CD4-positive, alpha-beta T cell treated with Interleukin-4 for 4 hours (primary cell): ENCODE data around the gene ASPA.
"Not testable (repeated sequence)": the region's sequence is repeated elsewhere in the genome, so short reads cannot be mapped to it uniquely, and the experiment has no call there.

Experiments
- DNase-seq: peaks from one replicate; pipeline ENCODE4 v3.0.0-alpha.2; 2020

ASPA gene

DNA sequence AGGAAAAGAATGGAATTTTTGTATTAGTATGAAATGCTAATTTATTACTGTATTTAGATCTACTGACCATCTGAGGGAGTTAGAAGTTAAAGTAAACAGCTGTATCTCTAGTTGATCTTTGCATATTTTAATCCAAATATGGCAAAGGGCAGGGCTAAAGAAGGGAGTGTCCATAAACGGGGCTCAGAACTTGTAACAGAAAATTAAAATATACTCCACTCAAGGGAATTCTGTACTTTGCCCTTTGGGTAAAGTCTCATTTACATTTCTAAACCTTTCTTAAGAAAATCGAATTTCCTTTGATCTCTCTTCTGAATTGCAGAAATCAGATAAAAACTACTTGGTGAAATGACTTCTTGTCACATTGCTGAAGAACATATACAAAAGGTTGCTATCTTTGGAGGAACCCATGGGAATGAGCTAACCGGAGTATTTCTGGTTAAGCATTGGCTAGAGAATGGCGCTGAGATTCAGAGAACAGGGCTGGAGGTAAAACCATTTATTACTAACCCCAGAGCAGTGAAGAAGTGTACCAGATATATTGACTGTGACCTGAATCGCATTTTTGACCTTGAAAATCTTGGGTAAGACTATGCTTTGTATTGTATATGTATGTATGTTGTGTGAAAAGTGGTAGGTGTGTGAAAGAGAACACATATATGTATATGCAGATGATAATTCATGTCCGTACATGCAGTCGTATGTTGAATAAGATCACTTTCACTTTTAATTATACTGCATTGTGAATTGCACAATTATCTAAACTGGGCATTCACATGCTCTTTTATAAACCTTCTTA, at the start of gene ASPA:
TSS of gene ASPA (plus strand) at position 186 of the 799 bp plus-strand sequence. CDS start at position 349, 163 bp downstream.
- DNase-seq: no peak

DNA sequence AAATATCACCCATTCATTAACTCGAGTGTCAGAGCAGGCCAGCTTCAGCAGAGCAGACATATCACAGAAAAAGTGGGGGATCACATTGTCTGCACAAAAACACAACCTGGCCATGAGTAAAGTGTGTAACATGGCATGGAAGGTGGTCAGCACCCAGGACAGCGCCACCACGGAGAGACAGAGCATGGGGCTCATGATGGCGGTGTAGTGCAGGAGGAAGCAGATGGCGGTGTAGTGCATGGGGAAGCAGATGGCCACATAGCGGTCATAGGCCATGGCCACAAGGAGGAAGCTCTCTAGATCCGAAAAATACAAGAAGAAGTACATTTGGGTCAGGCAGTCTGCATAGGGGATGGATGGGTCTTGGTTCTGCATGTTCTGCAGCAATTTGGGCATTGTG, 42.6 kb upstream of the ASPA start:
- DNase-seq: peak; percentile 10

DNA sequence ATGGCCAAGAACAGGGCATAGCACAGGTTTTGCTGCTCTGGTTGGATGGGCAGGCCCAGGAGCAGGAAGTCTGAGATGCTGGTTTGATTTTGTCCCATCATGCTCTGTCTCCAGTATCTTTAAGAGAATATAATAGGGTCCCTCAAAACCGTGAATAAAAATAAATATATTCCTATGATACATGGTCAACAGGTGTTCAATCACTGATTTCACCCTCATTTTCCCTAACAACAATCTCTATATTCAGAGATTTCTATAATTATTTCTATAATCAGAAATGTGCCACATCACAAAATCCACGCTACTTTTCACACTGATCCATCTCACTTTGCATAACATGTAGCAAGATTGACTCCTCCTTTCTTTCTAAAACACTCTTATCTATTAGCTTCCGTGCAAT, 42.1 kb upstream of the ASPA start, which contains the start of gene OR1E2:
TSS of gene OR1E2 (minus strand) at position 101 of the 400 bp plus-strand sequence. CDS start at position 101, 0 bp downstream.
- no peak for DNase-seq

DNA sequence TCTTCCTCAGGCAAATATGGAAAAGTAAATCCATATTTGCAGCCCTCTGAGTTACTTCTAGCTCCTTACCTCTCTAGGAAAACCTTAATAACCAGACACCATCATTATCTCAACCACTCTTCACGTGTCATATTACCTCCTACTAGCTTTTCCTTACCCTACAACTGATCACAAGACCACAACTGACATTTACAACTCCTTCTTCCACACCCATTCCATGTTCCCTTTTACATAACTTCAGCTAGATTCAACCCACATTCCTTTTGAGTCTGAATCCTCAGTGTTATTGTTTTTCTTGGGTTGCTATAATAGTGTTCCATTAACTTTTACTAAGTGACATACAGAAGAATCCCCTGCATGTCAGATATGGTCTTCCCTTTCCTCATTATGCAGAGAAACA, 37.4 kb upstream of the ASPA start:
- no peak for DNase-seq

DNA sequence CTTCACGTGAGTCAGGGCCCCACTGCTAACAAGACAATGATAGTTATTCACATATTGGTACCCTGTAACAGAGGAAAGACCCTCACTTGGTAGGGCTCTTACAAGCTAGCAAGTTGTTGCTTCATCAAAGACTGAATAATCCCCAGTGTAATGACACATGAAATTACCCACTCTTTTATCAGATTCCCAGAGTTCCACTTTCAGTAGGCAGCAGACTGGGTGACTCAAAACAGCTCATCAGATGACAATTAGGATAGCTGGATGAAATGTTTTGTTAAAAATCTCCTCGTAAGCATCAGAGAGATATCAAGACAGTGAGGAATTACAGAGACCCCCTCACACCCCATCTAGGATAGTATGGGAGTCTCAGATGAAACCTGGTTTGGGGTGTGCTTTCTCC, 35.3 kb upstream of the ASPA start:
- DNase-seq: no peak

DNA sequence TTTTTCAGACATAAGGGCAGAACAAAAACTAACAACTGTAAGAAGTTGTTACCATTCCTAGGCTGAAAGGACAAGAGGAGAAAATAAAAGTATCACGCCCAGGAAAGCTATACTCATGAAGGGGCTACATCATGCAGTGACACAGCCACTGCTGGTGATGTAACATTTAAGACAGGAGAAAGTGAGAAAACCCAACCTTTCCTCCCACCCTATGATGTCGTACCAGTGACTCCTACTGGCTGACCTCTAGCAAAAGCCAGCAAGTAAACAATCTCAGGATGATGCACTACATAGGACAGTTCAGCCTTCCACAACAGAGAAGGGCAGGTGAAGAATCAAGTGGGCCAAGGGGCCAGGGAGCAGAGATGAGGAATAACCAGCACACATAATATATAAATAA, 28.2 kb upstream of the ASPA start:
- DNase-seq: no peak

DNA sequence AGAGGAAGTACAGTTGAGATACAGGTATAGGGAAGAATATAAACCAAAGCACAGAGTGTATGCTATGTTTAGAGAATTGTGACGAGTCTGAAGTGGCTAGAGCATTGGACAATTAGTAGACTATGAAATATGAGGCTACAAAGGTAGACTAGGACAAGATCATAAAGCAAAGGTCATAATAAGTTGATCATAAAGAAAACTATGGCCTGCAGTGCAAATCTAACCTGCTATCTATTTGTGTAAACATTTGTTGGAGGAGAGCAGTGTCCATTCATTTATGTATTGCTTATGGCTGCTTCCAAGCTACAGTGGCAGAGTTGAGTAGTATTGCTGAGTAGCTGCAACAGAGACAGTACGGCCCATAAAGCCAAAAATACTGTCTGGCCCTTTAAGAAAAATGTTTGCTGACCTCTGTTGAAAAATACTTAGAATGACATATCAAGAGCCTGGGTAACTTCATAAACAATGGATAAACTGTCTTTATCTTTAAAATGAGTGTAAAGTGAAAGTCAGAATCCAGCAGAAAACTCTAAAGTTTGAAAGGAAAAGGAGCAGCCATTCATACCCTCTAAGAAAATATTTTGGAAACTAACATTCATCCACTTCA, 27.6 kb upstream of the ASPA start:
- DNase-seq: no peak

DNA sequence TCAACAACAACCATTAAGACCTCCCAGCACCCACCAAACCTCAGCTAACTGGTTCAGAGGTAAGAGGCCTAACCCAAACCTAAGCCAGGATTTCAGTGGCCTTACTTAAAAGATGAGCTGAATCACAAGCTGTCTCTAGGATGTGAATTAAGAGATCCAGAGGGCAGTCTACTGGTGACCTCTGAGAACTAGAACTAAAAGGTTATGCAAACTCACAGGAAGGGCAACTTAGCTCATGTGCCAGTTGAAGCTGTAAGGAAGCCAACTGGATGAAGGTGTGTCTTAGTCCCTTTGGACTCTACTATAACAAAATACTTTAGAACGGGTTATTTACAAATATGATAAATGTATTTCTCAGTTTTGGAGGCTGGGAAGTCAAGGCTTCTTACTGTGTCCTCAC, 9.4 kb upstream of the ASPA start:
- not testable (repeated sequence) for DNase-seq

DNA sequence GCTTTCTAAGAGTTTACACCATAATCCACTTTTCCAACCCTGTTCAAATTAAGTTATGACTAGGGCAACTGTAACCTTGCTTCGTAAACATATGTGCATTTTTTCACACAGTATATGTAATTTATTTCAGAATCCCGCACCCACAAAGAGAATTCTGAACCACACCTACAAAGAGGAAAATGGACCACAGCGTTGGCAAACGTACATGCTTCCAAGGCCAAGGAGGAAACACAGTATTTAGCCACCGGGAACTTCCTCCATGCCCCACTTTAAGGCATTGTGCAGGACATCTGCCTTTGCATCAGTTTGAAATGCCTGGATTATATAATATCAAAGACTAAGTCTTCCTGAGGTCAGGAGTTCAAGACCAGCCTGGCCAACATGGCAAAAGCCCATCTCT, 6.3 kb upstream of the ASPA start:
- DNase-seq: no peak

DNA sequence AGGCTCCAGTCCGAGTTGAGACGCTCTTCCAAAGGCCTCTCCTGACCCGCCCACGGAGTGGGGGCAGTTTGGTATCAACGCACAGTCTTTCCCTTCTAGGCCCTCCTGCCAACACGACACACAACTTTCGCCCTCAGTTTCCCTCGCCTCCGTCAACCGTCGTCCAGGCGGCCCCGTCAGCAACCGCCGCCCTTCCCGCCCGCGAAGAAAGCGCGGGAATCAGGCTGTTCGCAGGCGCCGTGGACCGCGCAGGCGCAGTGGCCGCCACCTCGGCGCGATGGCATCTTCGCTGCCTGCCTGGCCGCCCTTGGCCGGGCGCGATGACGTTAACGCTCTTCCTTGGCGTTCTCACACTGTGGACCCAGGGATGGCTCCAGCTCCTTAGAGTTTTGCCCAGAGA, 4.2 kb upstream of the ASPA start, which contains the start of gene SPATA22:
TSS of gene SPATA22 (minus strand) at position 221 of the 400 bp plus-strand sequence. CDS start 2,494 bp downstream, outside the sequence.
- DNase-seq: no peak

DNA sequence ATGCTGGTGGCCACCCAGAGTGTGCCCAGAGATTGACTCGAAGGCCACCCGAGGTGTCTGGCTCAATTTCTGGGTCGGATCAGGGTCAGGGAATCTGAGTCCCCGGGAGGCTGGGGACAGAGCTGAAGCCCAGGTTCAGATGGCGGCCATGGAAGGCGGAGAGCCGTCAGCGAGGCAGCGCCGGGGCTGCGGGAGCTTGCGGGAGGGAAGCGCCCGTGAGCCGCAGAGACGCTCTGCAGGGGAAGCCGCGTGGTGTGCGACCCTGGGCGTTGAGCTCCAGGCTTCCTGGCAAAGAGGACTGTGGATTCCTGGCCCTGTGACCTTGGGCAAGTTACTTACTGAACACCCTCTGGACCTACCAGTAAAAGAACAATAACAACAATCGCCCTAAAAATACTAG, 3.7 kb upstream of the ASPA start:
- DNase-seq: no peak

DNA sequence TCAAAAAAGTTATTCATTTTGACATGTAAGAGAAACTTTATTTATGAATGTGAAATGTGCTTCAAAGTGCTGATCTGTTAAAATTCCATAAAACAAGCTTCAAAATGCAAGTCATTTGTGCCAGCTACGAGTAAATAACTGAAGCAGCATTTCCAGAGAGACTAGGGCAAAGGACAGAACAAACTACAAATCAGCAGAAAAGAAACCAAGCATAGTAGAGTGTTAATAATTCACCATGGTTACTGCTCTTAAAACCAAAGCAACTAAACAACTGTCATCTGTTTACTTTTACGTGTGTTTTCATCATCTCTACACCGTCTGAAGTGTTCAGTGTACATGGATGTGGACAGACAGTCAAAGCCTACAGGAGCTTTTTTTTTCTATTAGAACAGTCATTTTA, 1.6 kb upstream of the ASPA start:
- no peak for DNase-seq

DNA sequence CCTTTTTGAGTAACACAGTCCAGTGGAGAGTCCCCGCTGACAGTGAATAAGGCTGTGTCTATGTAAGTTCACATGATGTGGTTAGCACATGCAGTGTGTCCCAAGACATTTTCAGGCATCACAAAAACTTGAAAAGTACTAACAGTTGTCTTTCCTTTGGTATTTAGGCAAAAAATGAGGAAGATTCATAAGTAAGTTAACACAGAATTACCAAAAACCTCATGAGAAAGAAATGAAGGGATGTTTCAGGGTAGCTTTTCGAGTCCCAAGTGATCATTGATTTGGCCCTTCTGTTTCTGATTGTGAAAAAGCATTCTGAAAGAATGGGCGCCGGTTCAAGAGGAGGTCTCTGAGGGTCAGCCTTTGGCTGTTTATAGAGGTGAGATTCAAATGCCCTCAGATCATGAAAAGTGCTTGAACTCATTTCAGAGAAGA, 529 bp upstream of the ASPA start:
- no peak for DNase-seq

DNA sequence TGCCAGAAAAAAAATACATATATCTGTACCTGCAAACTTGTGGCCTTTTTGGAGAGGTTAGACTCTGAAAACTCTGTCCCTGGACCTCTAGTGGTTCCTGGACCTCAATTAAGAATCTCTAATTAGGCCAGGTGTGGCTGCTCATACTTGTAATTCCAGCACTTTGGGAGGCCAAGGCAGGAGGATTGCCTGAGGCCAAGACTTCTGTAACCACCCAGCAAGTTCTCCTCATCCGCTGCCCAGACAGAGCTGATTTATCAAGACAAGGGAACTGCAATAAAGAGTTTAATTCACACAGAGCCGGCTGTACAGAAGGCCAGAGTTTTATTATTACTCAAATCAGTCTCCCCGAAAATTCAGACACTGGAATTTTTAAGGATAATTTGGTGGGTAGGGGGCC, 4.2 kb downstream of the ASPA start:
- no peak for DNase-seq

DNA sequence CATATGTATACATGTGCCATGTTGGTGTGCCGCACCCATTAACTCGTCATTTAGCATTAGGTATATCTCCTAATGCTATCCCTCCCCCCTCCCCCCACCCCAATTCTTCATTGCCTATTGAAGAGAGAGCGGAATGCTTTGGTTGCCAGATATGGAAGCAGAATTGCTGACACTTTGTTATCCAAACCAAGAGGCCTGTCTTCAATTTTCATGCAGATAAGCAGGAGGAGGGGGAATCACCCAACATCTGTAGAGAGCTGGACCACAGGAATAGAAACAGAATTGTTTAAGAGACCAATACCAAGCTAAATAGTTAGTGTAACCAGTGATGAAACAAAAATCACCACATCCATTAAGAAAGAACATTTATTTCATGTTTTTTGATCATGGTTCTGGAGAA, 7.1 kb downstream of the ASPA start:
- DNase-seq: no peak

DNA sequence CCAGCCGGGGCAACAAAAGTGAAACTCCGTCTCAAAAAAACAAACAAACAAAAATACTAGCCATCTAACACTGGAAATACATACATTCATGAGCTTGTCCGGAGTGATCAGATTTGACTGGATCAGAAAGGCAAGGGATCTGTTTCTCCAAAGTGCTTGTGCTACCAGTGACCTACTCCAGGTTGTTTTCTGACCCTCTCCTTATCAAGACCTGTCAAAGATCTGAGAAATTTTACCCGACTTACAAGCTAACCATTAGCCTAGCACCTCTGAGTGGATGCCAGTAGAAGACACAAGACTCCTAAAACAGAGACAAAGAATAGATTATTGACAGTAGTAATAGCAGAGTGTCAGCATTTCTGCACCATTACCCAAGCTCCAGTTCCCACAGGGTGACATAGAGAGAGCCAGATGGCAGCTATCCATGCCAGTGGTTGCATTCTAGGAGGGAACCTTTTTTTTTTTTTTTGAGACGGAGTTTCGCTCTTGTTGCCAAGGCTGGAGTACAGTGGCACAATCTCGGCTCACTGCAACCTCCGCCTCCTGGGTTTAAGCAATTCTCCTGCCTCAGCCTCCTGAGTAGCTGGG, 9.8 kb downstream of the ASPA start:
- no peak for DNase-seq

DNA sequence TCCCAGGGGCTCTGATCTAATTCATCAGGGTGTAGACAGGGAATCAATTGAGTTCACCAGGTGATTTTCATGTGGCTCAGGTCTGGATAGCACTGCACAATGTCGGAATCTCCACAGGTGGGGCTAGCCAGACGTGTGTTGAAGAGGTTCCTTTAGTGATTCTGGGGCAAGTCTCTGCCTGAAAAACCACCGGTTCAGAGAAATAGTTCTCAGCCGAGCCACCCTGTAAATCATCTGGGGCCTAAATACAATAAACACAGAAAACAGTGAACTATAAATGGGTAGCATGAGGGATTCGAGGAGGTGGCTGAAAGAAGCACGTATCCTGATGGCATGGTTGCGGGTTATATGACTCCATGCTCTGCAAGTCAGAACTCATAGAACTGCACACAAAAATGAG, 21.3 kb downstream of the ASPA start:
- DNase-seq: no peak

DNA sequence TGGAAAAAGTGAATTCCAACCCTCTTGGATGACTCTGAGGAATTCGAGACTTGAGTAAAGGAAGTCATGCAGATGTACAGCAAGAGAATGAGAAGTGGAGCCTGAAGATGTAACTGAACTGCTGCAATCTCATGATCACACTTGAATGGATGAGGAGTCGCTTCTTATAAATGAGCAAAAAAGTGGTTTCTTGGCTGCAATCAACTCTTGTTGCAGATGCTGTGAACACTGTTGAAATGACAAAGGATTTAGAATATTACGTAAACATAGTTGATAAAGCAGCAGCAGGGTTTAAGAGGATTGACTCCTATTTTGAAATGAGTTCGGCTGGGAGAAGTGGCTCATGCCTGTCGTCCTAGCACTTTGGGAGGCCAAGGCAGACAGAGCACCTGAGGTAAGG, 25.5 kb downstream of the ASPA start:
- no peak for DNase-seq

DNA sequence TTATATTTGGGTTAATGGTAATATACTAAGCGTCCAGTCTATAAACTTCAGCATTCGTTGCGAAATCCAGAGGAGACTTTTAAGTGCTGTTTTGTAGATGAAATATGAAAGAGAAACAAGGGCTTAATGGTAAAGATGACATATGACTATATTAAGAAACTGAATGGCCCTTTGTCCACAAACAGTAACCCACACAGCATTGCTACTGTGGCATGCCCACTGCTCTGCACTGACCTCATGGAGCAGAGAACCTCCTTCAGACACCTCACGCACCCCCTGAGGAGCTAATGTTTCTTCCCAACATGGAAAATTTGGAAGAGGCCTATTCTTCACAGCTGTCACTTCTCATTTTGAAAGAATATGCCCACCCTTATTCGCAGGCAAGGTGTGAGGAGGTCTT, 26.7 kb downstream of the ASPA start:
- no peak for DNase-seq

DNA sequence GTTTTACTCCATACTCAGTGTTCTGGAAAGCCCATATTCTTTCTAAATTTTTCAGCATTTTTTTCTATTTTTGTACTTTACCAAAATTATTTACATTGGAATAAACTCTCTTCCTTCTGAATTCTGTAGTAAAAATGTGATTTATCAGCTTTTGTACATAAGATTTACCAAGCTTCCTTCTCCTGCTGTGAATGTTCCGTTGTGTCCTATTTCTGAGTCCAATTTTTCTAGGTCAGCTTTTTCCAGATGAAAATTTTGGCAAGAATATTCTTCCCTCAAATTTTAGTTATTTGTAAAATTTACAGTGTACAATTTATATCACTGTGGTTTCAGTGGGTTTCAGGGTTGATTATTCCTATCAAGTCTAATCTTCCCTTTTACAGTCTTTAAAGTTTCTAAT, 27.5 kb downstream of the ASPA start:
- no peak for DNase-seq

DNA sequence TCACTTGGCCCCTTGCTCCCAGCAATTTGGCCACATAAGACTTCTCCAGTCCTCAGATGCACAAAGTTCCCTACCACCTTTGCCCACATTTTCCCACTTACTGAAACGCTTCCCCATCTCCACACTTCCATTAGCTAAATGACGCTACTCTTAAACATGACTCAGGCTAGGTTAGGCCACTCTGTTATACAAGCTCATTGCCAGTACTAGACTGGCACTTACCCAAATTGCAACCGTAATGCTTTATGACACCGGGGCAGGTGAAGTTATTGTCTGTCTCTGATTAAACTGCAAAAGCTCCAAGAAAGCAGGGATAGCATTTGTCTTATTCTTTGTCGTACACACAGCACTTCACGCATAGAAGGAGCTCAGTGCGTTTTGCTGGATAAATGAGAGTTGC, 29.2 kb downstream of the ASPA start:
- no peak for DNase-seq

DNA sequence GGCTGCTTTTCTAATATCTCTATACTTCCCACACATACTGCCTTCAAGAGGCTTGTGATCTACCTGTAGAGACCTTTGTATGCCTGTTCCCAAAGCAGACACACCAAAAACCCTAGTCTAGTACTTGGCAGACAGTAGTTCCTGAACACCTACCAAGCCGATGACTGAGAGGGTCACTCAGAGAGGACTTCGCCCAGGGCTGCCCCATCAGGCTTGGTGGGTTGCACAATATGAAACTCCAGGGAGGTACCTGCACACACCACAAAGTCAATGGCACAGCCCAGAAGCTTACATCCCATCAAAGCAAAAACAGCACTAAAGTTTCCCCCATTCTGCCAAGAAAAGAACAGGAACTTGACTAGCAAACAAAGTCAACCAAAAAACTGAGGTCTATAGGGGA, 30.3 kb downstream of the ASPA start:
- DNase-seq: no peak

DNA sequence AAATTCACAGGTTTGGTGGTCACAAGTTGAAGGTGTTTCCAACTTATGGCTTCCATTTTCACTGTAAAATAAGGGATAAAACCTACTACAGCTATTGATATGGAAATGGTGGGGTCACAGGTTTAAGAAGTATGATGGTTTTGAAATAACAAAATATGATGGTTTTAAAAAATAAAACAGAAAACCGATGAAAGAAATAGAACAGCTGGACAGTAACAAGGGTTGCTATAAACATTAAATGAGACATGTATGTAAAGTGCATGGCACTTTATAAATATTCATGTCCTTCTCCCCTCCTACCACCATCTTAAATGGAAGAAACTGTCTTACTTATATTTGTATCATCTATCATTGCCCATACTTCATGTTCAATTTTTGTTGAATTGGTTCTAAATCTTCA, 31.3 kb downstream of the ASPA start:
- no peak for DNase-seq

DNA sequence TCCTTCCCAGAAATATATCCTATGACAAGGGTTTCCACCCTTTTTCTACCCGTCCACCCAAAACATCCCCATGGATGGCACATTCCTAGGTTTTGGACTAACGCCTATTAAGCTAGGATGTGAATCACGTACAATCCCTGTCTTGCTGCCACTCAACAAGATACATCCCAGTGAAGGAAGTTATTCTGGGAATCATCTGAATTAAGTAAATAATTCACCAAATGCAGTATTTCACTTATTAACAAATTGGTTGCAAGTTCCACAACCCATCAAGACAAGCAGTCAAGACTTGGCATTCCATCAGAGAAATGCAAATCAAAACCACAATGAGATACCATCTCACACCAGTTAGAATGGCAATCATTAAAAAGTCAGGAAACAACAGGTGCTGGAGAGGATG, 32.1 kb downstream of the ASPA start:
- no peak for DNase-seq
